ENCODE data around the gene TOB1.

TOB1 gene

GRCh38 chr17:50830352-50830751 is 35.8 kb downstream of the TOB1 start:
- DNase-seq, result no peak

GRCh38 chr17:50829332-50829731 is 36.8 kb downstream of the TOB1 start:
- DNase-seq, result no peak

- DNase-seq, result no peak
Observed at GRCh38 chr17:50828508-50829170, 37.5 kb downstream of the TOB1 start.

- no peak for DNase-seq
Observed at GRCh38 chr17:50825188-50825587, 41.0 kb downstream of the TOB1 start.

GRCh38 chr17:50824429-50824828 is 41.7 kb downstream of the TOB1 start:
- no peak for DNase-seq

GRCh38 chr17:50822550-50822949 is 43.6 kb downstream of the TOB1 start:
- no peak for DNase-seq

GRCh38 chr17:50820651-50821050 is 45.5 kb downstream of the TOB1 start:
- no peak for DNase-seq

GRCh38 chr17:50818921-50819657 is 47.1 kb downstream of the TOB1 start:
- no peak for DNase-seq

- DNase-seq, result no peak
Observed at GRCh38 chr17:50818261-50818660, 47.9 kb downstream of the TOB1 start.

- no peak for DNase-seq
Observed at GRCh38 chr17:50817838-50818237, 48.3 kb downstream of the TOB1 start.

GRCh38 chr17:50816771-50817751 is 49.1 kb downstream of the TOB1 start:
- no peak for DNase-seq

- DNase-seq, result no peak
Observed at GRCh38 chr17:50816271-50816670, 49.9 kb downstream of the TOB1 start.

- DNase-seq, result no peak
Observed at GRCh38 chr17:50815400-50815799, 50.8 kb downstream of the TOB1 start.

GRCh38 chr17:50813583-50813982 is 52.6 kb downstream of the TOB1 start:
- no peak for DNase-seq

Data from amniotic stem cell (primary cell).